A673 (cell line): ENCODE results near the gene C8G. TPM values are rescaled to one million over a fixed set of nuclear protein-coding genes. Genes with fewer than 3 reads are reported as not detected.

Source experiments
- BruUV-seq: library from RNA; stranded (reverse); fragments of 400-500 nt; replicated peaks from 2 replicates; lab custom pipeline; 2021; lab: Mats Ljungman, UMichigan
- CTCF ChIA-PET: fragments of 300-600 bp; sonication (Branson Sonifier 250); formaldehyde crosslinking; loops from one replicate; lab custom pipeline; 2022; ENCODE audit warnings: antibody characterized with exemption; lab: Charles Lee
- POLR2A ChIA-PET: fragments of 300-600 bp; sonication (Branson Sonifier 250); formaldehyde crosslinking; loops from one replicate; lab custom pipeline; 2022; ENCODE audit warnings: antibody characterized with exemption; ENCODE audit not compliant: low non-redundant PET; lab: Charles Lee
- DNase-seq: peaks from one replicate; pipeline ENCODE4 v3.0.0-alpha.2; 2015; ENCODE audit warnings: low spot score
- H3K27ac ChIP-seq: fragments of 200-600 bp; sonication (generic); 2 replicates; pipeline ENCODE4 v1.5.1; 2016; ENCODE audit warnings: mixed run types, low read depth, mild to moderate bottlenecking, mixed read lengths, antibody characterized with exemption, low read length; ENCODE audit not compliant: poor library complexity, severe bottlenecking
- H3K27me3 ChIP-seq: fragments of 200-600 bp; sonication (generic); replicated peaks from 2 replicates; pipeline ENCODE4 v1.6.1; 2017; ENCODE audit warnings: mixed run types, low read depth, mild to moderate bottlenecking, mixed read lengths, antibody characterized with exemption, low read length; ENCODE audit not compliant: insufficient read depth, poor library complexity
- H3K36me3 ChIP-seq: fragments of 200-600 bp; sonication (generic); 2 replicates; pipeline ENCODE4 v1.6.1; 2016; ENCODE audit warnings: mixed run types, mild to moderate bottlenecking, mixed read lengths, antibody characterized with exemption, low read length; ENCODE audit not compliant: insufficient read depth, poor library complexity, severe bottlenecking
- H3K4me1 ChIP-seq: fragments of 200-600 bp; sonication (generic); 2 replicates; pipeline ENCODE4 v1.6.1; 2017; ENCODE audit warnings: mixed run types, mild to moderate bottlenecking, mixed read lengths, antibody characterized with exemption, low read length; ENCODE audit not compliant: insufficient read depth, poor library complexity, severe bottlenecking
- H3K4me3 ChIP-seq: fragments of 200-600 bp; sonication (generic); 2 replicates; pipeline ENCODE4 v1.5.1; 2016; ENCODE audit warnings: low read depth, mixed run types, mild to moderate bottlenecking, mixed read lengths, low read length; ENCODE audit not compliant: poor library complexity, severe bottlenecking
- H3K9me3 ChIP-seq: fragments of 200-600 bp; sonication (generic); 2 replicates; pipeline ENCODE4 v1.6.1; 2016; ENCODE audit warnings: mixed run types, low read depth, mild to moderate bottlenecking, mixed read lengths, antibody characterized with exemption, low read length; ENCODE audit not compliant: poor library complexity, severe bottlenecking
- EZH2 ChIP-seq: fragments of 200-600 bp; sonication (generic); IDR thresholded peaks from 2 replicates; pipeline ENCODE4 v1.6.1; 2017; ENCODE audit warnings: borderline replicate concordance, low read depth, mild to moderate bottlenecking, mixed read lengths, antibody characterized with exemption, low read length; ENCODE audit not compliant: poor library complexity, severe bottlenecking
- intact Hi-C: fragments of 100-400 bp; cut with micrococcal nuclease; formaldehyde crosslinking; loops from one replicate; pipeline ENCODE4 v1.10.0; 2022; ENCODE audit not compliant: unreplicated experiment
- total RNA-seq: library from RNA; stranded (reverse); gene quantifications from 2 replicates; pipeline ENCODE4 v1.2.3, GENCODE V29; 2021
- TF ChIP-seq, protein P1 (sequence below): fragments of 300-800, 200-600 bp; sonication (generic); conservative IDR thresholded peaks from 2 replicates; pipeline ENCODE4 v1.5.1; 2017; ENCODE audit warnings: low read depth, mild to moderate bottlenecking, antibody characterized with exemption, low read length, moderate library complexity, mixed read lengths

C8G gene
- total RNA-seq, 1 experiment from 2014 or later: 0.75 TPM

DNA sequence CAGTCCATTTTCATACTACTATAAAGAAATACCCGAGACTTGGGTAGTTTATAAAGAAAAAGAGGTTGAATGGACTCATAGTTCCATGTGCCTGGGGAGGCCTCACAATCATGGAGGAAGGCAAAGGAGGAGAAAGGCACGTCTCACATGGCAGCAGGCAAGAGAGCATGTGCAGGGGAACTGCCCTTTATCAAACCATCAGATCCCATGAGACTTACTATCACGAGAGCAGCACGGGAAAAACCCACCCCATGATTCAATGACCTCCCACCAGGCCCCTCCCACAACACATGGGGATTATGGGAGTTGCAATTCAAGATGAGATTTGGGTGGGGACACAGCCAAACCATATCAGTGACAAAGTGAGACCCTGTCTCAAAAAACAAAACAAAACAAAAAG, 38.8 kb upstream of the C8G start:
- no peak overlapping the region for H3K27ac ChIP-seq
- BruUV-seq: no TSS peak
- no peaks in the 10 kb centered on the region for H3K9me3 ChIP-seq
- no peak for DNase-seq
- no peaks in the 10 kb centered on the region for H3K4me1 ChIP-seq
- intact Hi-C loops: no loop called here
- TF ChIP-seq, protein P1, sequence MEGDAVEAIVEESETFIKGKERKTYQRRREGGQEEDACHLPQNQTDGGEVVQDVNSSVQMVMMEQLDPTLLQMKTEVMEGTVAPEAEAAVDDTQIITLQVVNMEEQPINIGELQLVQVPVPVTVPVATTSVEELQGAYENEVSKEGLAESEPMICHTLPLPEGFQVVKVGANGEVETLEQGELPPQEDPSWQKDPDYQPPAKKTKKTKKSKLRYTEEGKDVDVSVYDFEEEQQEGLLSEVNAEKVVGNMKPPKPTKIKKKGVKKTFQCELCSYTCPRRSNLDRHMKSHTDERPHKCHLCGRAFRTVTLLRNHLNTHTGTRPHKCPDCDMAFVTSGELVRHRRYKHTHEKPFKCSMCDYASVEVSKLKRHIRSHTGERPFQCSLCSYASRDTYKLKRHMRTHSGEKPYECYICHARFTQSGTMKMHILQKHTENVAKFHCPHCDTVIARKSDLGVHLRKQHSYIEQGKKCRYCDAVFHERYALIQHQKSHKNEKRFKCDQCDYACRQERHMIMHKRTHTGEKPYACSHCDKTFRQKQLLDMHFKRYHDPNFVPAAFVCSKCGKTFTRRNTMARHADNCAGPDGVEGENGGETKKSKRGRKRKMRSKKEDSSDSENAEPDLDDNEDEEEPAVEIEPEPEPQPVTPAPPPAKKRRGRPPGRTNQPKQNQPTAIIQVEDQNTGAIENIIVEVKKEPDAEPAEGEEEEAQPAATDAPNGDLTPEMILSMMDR: no peak
- TF ChIP-seq EZH2: no peak
- POLR2A ChIA-PET: no interaction called here
- H3K27me3 ChIP-seq: no peaks in the 10 kb centered on the region
- peaks cover 39% of the 10 kb centered on the region for H3K36me3 ChIP-seq
- CTCF ChIA-PET: no interaction called here
- H3K4me3 ChIP-seq: no peak overlapping the region

DNA sequence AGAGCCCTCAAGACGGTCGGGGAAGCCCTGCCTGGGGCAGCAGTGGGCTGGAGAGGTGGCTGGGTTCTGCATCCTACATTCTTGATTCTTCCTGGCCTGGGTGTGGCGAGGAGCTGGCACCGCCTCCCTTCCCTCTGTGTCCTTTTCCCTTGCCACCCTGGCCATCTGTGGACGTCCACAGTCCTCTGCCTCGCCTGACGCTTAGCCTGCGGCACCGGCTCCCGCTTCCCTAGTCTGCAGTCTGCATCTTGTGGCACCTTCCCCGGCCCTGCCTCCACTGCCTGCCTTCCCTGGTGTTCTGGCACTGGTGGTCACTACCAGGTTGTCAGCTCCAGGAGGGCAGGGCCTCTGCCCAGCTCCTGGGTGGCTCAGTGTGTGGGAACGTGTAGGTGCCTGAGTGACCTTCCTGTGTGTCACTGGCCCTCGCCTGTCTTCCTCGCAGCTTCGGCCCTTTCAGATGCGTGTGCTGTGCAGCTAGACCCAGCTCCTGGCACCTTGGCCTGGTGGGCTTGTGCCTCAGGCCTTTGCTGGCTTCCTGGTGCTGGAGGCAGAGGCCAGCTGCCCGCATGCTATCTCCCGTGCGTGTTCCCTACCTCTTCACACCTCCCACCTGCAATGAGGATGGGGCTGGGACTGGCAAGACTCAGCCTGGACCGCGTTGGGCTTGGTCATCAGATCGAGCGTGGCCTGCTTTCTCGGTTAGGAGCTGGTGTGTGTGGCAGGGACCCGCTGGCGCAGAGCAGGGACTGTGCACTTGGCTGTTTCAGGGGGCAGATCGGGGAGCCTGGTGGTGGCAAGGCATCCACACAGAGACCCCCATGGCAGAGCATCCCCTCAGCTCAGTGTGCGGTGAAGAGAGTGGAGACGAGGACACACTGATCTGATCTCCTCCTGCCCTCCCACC, 37.8 kb upstream of the C8G start:
- H3K4me1 ChIP-seq: no peaks in the 10 kb centered on the region
- H3K27me3 ChIP-seq: no peaks in the 10 kb centered on the region
- intact Hi-C loops: no loop called here
- no peak overlapping the region for H3K4me3 ChIP-seq
- peaks cover 30% of the 10 kb centered on the region for H3K36me3 ChIP-seq
- no peak overlapping the region for H3K27ac ChIP-seq
- POLR2A ChIA-PET: no interaction called here
- H3K9me3 ChIP-seq: no peaks in the 10 kb centered on the region
- CTCF ChIA-PET: no interaction called here
- no peak for DNase-seq
- TF ChIP-seq EZH2: no peak
- TF ChIP-seq, protein P1: no peak
- no TSS peak for BruUV-seq

DNA sequence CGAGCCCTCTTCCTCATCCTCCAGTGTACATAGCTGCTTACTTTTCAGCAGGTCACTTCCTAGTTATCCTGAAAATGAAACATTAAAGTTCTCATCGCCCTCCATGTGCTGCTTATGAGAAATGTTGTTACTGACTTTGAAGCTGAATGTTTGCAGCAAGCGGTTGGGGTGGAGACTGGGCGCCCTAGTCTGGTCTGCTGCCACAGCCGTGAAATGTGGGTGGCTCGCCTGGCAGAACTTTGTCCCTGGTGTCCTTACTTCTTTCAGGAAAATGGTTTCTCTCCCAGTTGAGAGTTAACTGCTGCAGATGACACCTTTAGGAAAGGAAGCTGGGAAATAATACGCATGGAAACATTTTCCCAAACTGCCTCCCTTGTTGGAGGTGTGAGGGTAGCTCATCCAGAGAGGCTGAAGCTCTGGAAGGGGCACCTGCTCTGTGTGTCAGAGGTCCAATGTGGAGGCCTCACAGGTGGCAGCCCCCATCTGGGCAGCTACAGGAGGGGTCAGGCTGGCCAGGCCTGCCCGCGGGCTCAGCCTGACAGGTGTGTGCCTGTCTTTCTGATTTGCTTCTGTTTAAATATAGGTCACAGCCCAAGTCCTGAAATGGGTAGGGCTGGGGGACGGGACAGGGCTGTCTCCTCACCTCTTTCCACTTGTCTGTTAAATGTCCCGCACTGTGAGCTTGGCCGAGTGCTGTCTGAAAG, 34.7 kb upstream of the C8G start:
- no peak overlapping the region for H3K27ac ChIP-seq
- no peak for DNase-seq
- H3K4me1 ChIP-seq: no peaks in the 10 kb centered on the region
- ChIA-PET CTCF (interaction anchor here (0.6 kb wide), 1 partner anchor 68 kb away, joined by 4 read pairs; no protein-coding TSS in a partner anchor), POLR2A (no interaction called here)
- BruUV-seq: no TSS peak
- H3K9me3 ChIP-seq: no peaks in the 10 kb centered on the region
- no peaks in the 10 kb centered on the region for H3K27me3 ChIP-seq
- H3K36me3 ChIP-seq: peaks cover 39% of the 10 kb centered on the region
- no peak overlapping the region for H3K4me3 ChIP-seq
- TF ChIP-seq, protein P1: no peak
- TF ChIP-seq EZH2: no peak
- intact Hi-C loops: no loop called here
